ENCODE measurements around the gene CHD2.

DNA sequence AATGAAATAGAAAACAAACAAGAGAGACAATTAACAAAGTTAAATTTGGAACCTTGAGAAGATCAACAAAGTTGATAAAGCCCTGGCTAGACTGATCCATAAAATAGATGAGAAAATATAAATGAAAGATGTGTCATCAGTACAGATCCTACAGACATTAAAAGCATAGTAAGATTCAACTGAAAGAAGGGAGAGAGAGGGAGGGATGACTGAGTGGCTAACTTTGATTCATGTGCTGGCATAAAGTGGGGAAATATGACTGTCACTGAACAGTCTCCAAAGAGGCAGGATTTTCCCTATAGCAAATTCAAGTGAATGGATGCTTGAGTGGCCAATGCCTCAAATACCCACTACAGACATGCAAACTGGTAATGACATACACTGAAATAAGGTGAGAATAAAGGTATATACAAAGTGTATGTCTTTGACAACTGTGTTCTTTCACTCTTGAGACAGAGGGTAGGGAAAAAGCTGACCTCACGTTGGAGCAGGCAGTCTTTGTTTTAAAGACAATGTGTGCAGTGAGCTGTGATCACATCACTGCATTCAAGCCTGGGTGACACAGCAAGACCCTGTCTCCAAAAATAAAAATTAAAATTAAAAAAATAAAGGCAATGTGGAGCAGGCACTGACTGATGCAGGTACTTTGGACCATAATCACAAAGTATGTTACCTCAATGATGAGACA is 35.9 kb upstream of the CHD2 start:
- TF ChIP-seq POLR2A (IDR thresholded peaks at IDR 0.05), result no peak
- TF ChIP-seq, protein P1, sequence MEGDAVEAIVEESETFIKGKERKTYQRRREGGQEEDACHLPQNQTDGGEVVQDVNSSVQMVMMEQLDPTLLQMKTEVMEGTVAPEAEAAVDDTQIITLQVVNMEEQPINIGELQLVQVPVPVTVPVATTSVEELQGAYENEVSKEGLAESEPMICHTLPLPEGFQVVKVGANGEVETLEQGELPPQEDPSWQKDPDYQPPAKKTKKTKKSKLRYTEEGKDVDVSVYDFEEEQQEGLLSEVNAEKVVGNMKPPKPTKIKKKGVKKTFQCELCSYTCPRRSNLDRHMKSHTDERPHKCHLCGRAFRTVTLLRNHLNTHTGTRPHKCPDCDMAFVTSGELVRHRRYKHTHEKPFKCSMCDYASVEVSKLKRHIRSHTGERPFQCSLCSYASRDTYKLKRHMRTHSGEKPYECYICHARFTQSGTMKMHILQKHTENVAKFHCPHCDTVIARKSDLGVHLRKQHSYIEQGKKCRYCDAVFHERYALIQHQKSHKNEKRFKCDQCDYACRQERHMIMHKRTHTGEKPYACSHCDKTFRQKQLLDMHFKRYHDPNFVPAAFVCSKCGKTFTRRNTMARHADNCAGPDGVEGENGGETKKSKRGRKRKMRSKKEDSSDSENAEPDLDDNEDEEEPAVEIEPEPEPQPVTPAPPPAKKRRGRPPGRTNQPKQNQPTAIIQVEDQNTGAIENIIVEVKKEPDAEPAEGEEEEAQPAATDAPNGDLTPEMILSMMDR (IDR thresholded peaks at IDR 0.05), result no peak

All from thyroid gland (tissue), 4 donors.